Gastrocnemius medialis (tissue), 4 donors: ENCODE results near the gene RCAN3.

Experiments used
- POLR2A ChIP-seq, 2 donors: fragments of 450-650 bp; IDR thresholded peaks; one replicate each; pipeline ENCODE4 v1.6.1; 2017; ENCODE audit warnings: antibody characterized with exemption in 2 of 2, mild to moderate bottlenecking in 2 of 2, moderate library complexity in 2 of 2
- TF ChIP-seq, protein P1 (sequence below), 5 experiments: fragments of 450-650 bp in 3 of 5; fragments of 200-600 bp in 2 of 5; sonication (generic) in 2 of 5; IDR thresholded peaks in 4 of 5; conservative IDR thresholded peaks in 1 of 5; 1 replicate in 4 of 5; 2 replicates in 1 of 5; pipeline ENCODE4 v1.5.1; 2016 to 2019; ENCODE audit warnings: antibody characterized with exemption in 5 of 5, mild to moderate bottlenecking in 3 of 5, moderate library complexity in 3 of 5

DNA sequence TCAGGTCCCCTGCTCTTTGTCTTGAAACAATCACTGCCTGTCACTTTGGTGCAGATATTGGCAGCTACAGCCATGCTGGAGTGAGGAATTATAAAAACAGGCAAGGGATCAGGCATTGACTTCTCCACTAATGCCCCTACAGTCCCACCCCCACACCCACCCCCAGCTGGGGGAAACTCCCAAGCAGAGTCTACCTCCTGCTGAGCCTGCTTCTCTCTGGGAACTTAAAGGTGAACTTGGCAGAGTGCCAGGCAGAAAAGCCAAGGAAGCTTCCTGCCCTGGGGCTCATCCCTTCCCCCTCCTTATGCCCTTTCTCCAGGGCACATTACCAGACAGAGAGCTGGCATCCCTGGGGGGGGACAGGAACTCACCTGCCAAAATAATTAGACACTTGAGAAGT is 60.0 kb downstream of the RCAN3 start:
- TF ChIP-seq, protein P1, sequence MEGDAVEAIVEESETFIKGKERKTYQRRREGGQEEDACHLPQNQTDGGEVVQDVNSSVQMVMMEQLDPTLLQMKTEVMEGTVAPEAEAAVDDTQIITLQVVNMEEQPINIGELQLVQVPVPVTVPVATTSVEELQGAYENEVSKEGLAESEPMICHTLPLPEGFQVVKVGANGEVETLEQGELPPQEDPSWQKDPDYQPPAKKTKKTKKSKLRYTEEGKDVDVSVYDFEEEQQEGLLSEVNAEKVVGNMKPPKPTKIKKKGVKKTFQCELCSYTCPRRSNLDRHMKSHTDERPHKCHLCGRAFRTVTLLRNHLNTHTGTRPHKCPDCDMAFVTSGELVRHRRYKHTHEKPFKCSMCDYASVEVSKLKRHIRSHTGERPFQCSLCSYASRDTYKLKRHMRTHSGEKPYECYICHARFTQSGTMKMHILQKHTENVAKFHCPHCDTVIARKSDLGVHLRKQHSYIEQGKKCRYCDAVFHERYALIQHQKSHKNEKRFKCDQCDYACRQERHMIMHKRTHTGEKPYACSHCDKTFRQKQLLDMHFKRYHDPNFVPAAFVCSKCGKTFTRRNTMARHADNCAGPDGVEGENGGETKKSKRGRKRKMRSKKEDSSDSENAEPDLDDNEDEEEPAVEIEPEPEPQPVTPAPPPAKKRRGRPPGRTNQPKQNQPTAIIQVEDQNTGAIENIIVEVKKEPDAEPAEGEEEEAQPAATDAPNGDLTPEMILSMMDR (IDR thresholded peaks at IDR 0.05 in 4 of 5, conservative IDR thresholded peaks at IDR 0.05 in 1 of 5), result no peak
- no peak for TF ChIP-seq POLR2A (IDR thresholded peaks at IDR 0.05)
